H9 (cell line): Measurements from ENCODE around the gene RPL39L. TPM values are rescaled to one million over a fixed set of nuclear protein-coding genes. Genes with fewer than 3 reads are reported as not detected.
A peak's percentile ranks its signal among the peaks of the same experiment; 100 is the strongest.

Experiments used
- DNase-seq: peaks from one replicate; pipeline ENCODE4 v3.0.0-alpha.2; 2017
- H2AFZ ChIP-seq: one replicate; pipeline ENCODE4 v1.6.1; 2013; ENCODE audit warnings: mild to moderate bottlenecking, low read length, control low read depth, moderate library complexity
- H2AK5ac ChIP-seq: 2 replicates; pipeline ENCODE4 v1.6.1; 2013; ENCODE audit warnings: low read length, control low read depth, mixed read lengths; ENCODE audit not compliant: insufficient read length
- H2BK120ac ChIP-seq: one replicate; pipeline ENCODE4 v1.6.1; 2013; ENCODE audit warnings: low read depth, mild to moderate bottlenecking, low read length, control low read depth, inconsistent platforms; ENCODE audit not compliant: poor library complexity, severe bottlenecking
- H2BK12ac ChIP-seq: 2 replicates; pipeline ENCODE4 v1.6.1; 2013; ENCODE audit warnings: low read length, control low read depth, mixed read lengths, low read depth; ENCODE audit not compliant: insufficient read length
- H2BK15ac ChIP-seq: 2 replicates; pipeline ENCODE4 v1.6.1; 2013; ENCODE audit warnings: low read depth, low read length, control low read depth
- H2BK20ac ChIP-seq: one replicate; pipeline ENCODE4 v1.6.1; 2013; ENCODE audit warnings: low read depth, mild to moderate bottlenecking, low read length, control low read depth, inconsistent platforms; ENCODE audit not compliant: poor library complexity, severe bottlenecking
- H2BK5ac ChIP-seq: 2 replicates; pipeline ENCODE4 v1.6.1; 2013; ENCODE audit warnings: low read length, control low read depth, mixed read lengths; ENCODE audit not compliant: insufficient read length
- H3K14ac ChIP-seq: 2 replicates; pipeline ENCODE4 v1.6.1; 2013; ENCODE audit warnings: low read length, control low read depth; ENCODE audit not compliant: insufficient read depth
- H3K18ac ChIP-seq: 2 replicates; pipeline ENCODE4 v1.6.1; 2013; ENCODE audit warnings: low read depth, mild to moderate bottlenecking, mixed read lengths, low read length, control low read depth; ENCODE audit not compliant: insufficient read length
- H3K23ac ChIP-seq: 2 replicates; pipeline ENCODE4 v1.6.1; 2013; ENCODE audit warnings: low read length, control low read depth, mixed read lengths, low read depth; ENCODE audit not compliant: insufficient read length
- H3K23me2 ChIP-seq: 2 replicates; pipeline ENCODE4 v1.6.1; 2013; ENCODE audit warnings: low read depth, mild to moderate bottlenecking, mixed read lengths, low read length, control low read depth; ENCODE audit not compliant: insufficient read length, poor library complexity, severe bottlenecking
- H3K27ac ChIP-seq: 2 replicates; pipeline ENCODE4 v1.5.1; 2013; ENCODE audit warnings: low read length, control low read depth, mixed read lengths, low read depth; ENCODE audit not compliant: insufficient read length
- H3K27me3 ChIP-seq: 2 replicates; pipeline ENCODE4 v1.6.1; 2013; ENCODE audit warnings: low read length, control low read depth, inconsistent platforms; ENCODE audit not compliant: insufficient read depth
- H3K4ac ChIP-seq: 2 replicates; pipeline ENCODE4 v1.6.1; 2013; ENCODE audit warnings: low read depth, mild to moderate bottlenecking, control low read depth, inconsistent platforms, low read length, moderate library complexity
- H3K4me1 ChIP-seq: 2 replicates; pipeline ENCODE4 v1.6.1; 2013; ENCODE audit warnings: low read length, control low read depth, inconsistent platforms; ENCODE audit not compliant: insufficient read depth
- H3K4me2 ChIP-seq: 2 replicates; pipeline ENCODE4 v1.6.1; 2013; ENCODE audit warnings: low read length, control low read depth, mixed read lengths; ENCODE audit not compliant: insufficient read length, insufficient read depth
- H3K56ac ChIP-seq: 2 replicates; pipeline ENCODE4 v1.6.1; 2013; ENCODE audit warnings: low read depth, mild to moderate bottlenecking, mixed read lengths, low read length, control low read depth; ENCODE audit not compliant: insufficient read length
- H3K79me1 ChIP-seq: 2 replicates; pipeline ENCODE4 v1.6.1; 2013; ENCODE audit warnings: low read depth, mild to moderate bottlenecking, moderate library complexity, low read length, control low read depth, inconsistent platforms; ENCODE audit not compliant: insufficient read depth, poor library complexity, severe bottlenecking
- H3K79me2 ChIP-seq: 2 replicates; pipeline ENCODE4 v1.6.1; 2013; ENCODE audit warnings: low read length, control low read depth, inconsistent platforms; ENCODE audit not compliant: insufficient read depth
- H3K9ac ChIP-seq: 2 replicates; pipeline ENCODE4 v1.6.1; 2013; ENCODE audit warnings: low read length, control low read depth, mixed read lengths; ENCODE audit not compliant: insufficient read length; ENCODE audit errors: extremely low read depth
- H3K9me3 ChIP-seq: one replicate; pipeline ENCODE4 v1.6.1; 2013; ENCODE audit warnings: low read depth, low read length, inconsistent platforms; ENCODE audit not compliant: control insufficient read depth
- H3T11ph ChIP-seq: one replicate; pipeline ENCODE4 v1.6.1; 2013; ENCODE audit warnings: mild to moderate bottlenecking, low read length, control low read depth, inconsistent platforms
- H4K20me1 ChIP-seq: one replicate; pipeline ENCODE4 v1.6.1; 2013; ENCODE audit not compliant: control insufficient read depth, insufficient read length, insufficient read depth
- H4K5ac ChIP-seq: 2 replicates; pipeline ENCODE4 v1.6.1; 2013; ENCODE audit warnings: low read depth, mild to moderate bottlenecking, mixed read lengths, low read length, control low read depth; ENCODE audit not compliant: insufficient read length
- H4K8ac ChIP-seq: replicated peaks from 2 replicates; pipeline ENCODE4 v1.6.1; 2013; ENCODE audit warnings: low read length, control low read depth, mixed read lengths, low read depth; ENCODE audit not compliant: insufficient read length
- H4K91ac ChIP-seq: 2 replicates; pipeline ENCODE4 v1.6.1; 2013; ENCODE audit warnings: low read depth, mild to moderate bottlenecking, moderate library complexity, mixed read lengths, low read length, control low read depth; ENCODE audit not compliant: insufficient read length
- H3K27ac Mint-ChIP-seq, 3 experiments: 2 replicates in 2 of 3; 3 replicates in 1 of 3; pipeline ENCODE4 v1.8.0; 2020 to 2021; ENCODE audit warnings: mixed read lengths in 3 of 3, mild to moderate bottlenecking in 1 of 3, moderate library complexity in 1 of 3
- H3K27me3 Mint-ChIP-seq: 2 replicates; pipeline ENCODE4 v1.8.0; 2021; ENCODE audit warnings: low read depth, mild to moderate bottlenecking, moderate library complexity, mixed read lengths
- H3K36me3 Mint-ChIP-seq, 3 experiments: 2 replicates in 2 of 3; 3 replicates in 1 of 3; pipeline ENCODE4 v1.8.0; 2020 to 2021; ENCODE audit warnings: low read depth in 3 of 3, mixed read lengths in 3 of 3; ENCODE audit not compliant: insufficient read depth in 1 of 3
- H3K4me1 Mint-ChIP-seq, 2 experiments: 2 replicates each; pipeline ENCODE4 v1.8.0; 2020; ENCODE audit warnings: mixed read lengths in 2 of 2
- H3K4me3 Mint-ChIP-seq, 2 experiments: 2 replicates in 1 of 2; 3 replicates in 1 of 2; pipeline ENCODE4 v1.8.0; 2020 to 2021; ENCODE audit warnings: mild to moderate bottlenecking in 2 of 2, mixed read lengths in 2 of 2, moderate library complexity in 1 of 2
- H3K9me3 Mint-ChIP-seq, 2 experiments: 2 replicates in 1 of 2; 3 replicates in 1 of 2; pipeline ENCODE4 v1.8.0; 2020; ENCODE audit warnings: mild to moderate bottlenecking in 2 of 2, mixed read lengths in 2 of 2, moderate library complexity in 1 of 2
- CTCF ChIP-seq: fragments of 200-600 bp; sonication (generic); conservative IDR thresholded peaks from 3 replicates; pipeline ENCODE4 v1.8.0; 2021; ENCODE audit warnings: antibody characterized with exemption, mild to moderate bottlenecking
- WGBS: extraction: QIAGEN DNeasy Blood & Tissue Kit; methylation state at CpG from one replicate; pipeline ENCODE4 v1.1.7; 2013; ENCODE audit warnings: missing lambda C conversion rate, low lambda C conversion rate, mixed read lengths; ENCODE audit not compliant: insufficient read length; ENCODE audit errors: extremely low coverage; 5-methylcytosine and 5-hydroxymethylcytosine counted together
- total RNA-seq: library from RNA; stranded (reverse); gene quantifications from 2 replicates; pipeline ENCODE4 v1.2.1, GENCODE V29; 2021

The RPL39L gene
- total RNA-seq, 1 experiment from 2014 or later: 71.7 TPM

GRCh38 chr3:187183903-187184302 lies 44.6 kb upstream of the RPL39L start:
- no peak for TF ChIP-seq CTCF
- WGBS: no CpG with 5 or more reads among the region's 6 CpGs
- Mint-ChIP-seq H3K36me3 (peaks cover 0 to 17% (median 0%) of the 10 kb centered on the region in 3 experiments; a peak in 3 of 7 replicates), H3K27ac (peak overlapping the region in 2 of 3 experiments; percentile 84 to 99; a peak in 3 of 7 replicates), H3K4me1 (peaks cover 72 to 80% of the 10 kb centered on the region in 2 experiments), H3K4me3 (no peak overlapping the region), H3K27me3 (peaks cover 2% of the 10 kb centered on the region; the same call in 1 of the 2 replicates), H3K9me3 (peaks cover 0 to 2% of the 10 kb centered on the region in 2 experiments; a peak in 1 of 5 replicates)
- no peak overlapping the region for H3K14ac ChIP-seq
- H3K4ac ChIP-seq: no peak overlapping the region
- H2BK12ac ChIP-seq: peak overlapping the region; percentile 82
- peaks cover 6% of the 10 kb centered on the region; the same call in 1 of the 2 replicates for H3K79me2 ChIP-seq
- no peak overlapping the region for H4K91ac ChIP-seq
- no peaks in the 10 kb centered on the region for H3K27me3 ChIP-seq
- no peak overlapping the region for H3K18ac ChIP-seq
- H3K9ac ChIP-seq: no peak overlapping the region
- no peak for DNase-seq
- no peak overlapping the region for H4K5ac ChIP-seq
- H3K23me2 ChIP-seq: no peaks in the 10 kb centered on the region
- H3K79me1 ChIP-seq: no peaks in the 10 kb centered on the region
- peaks cover 20% of the 10 kb centered on the region for H3K4me1 ChIP-seq
- no peak overlapping the region for H3T11ph ChIP-seq
- H4K8ac ChIP-seq: no peak overlapping the region
- no peak overlapping the region for H2BK15ac ChIP-seq
- no peak overlapping the region for H3K23ac ChIP-seq
- H4K20me1 ChIP-seq: no peaks in the 10 kb centered on the region
- no peak overlapping the region for H3K56ac ChIP-seq
- H2BK20ac ChIP-seq: no peak overlapping the region
- peak overlapping the region; percentile 95 for H3K27ac ChIP-seq
- H3K4me2 ChIP-seq: no peak overlapping the region
- H2BK5ac ChIP-seq: no peak overlapping the region
- no peaks in the 10 kb centered on the region for H3K9me3 ChIP-seq
- no peak overlapping the region for H2AFZ ChIP-seq
- H2BK120ac ChIP-seq: no peak overlapping the region
- H2AK5ac ChIP-seq: no peak overlapping the region
